A549 (cell line): ENCODE results near the gene PELI2. TPM values are rescaled to one million over a fixed set of nuclear protein-coding genes. Genes with fewer than 3 reads are reported as not detected.

ENCODE experiments used
- ATAC-seq, 2 experiments: fragments of 200-7000 bp in 1 of 2; fragments of >200 bp in 1 of 2; cut with Nextera tagmentation in 1 of 2; cut with Tn5 transposase in 1 of 2; 3 replicates each; pipeline versions ENCODE4 v1.8.0 to v1.9.1; 2018 to 2020; ENCODE audit warnings: mild to moderate bottlenecking in 1 of 2, moderate library complexity in 1 of 2
- CTCF ChIA-PET: fragments of 300-600 bp; sonication (Branson Sonifier 250); formaldehyde crosslinking; extraction: SDS; loops from one replicate; lab custom pipeline; 2021; ENCODE audit warnings: antibody characterized with exemption, inconsistent platforms; lab: Yijun Ruan, JAX
- POLR2A ChIA-PET: fragments of 350-600 bp; formaldehyde crosslinking; extraction: SDS; loops from one replicate; lab custom pipeline; 2021; ENCODE audit warnings: antibody characterized with exemption, inconsistent platforms; lab: Yijun Ruan, JAX
- DNase-seq, 2 experiments: peaks; one replicate each; pipeline versions ENCODE4 v3.0.0 to v3.0.0-alpha.2; 2011 to 2016; ENCODE audit warnings: low read depth in 1 of 2, low spot score in 1 of 2
- FAIRE-seq: peaks from 2 replicates; lab custom pipeline; 2011; peaks lifted over from hg19 to GRCh38; lab: Jason Lieb, UNC
- H3K27ac ChIP-seq, 2 experiments: fragments of >200 bp; sonication (Bioruptor Twin); formaldehyde crosslinking; 3 replicates each; pipeline ENCODE4 v1.5.1; 2016 to 2017
- H3K4me1 ChIP-seq: fragments of >200 bp; sonication (Bioruptor Twin); formaldehyde crosslinking; 3 replicates; pipeline ENCODE4 v1.6.1; 2016
- H3K4me2 ChIP-seq: fragments of >200 bp; sonication (Bioruptor Twin); formaldehyde crosslinking; 3 replicates; pipeline ENCODE4 v1.6.1; 2016
- H3K4me3 ChIP-seq: fragments of >200 bp; sonication (Bioruptor Twin); formaldehyde crosslinking; 3 replicates; pipeline ENCODE4 v1.5.1; 2016
- H3K9me3 ChIP-seq: fragments of >200 bp; sonication (Bioruptor Twin); formaldehyde crosslinking; 3 replicates; pipeline ENCODE4 v1.6.1; 2016
- ATOH8 ChIP-seq: fragments of 250-450 bp; sonication (Bioruptor Pico); IDR thresholded peaks from 2 replicates; pipeline ENCODE4 v1.5.0; 2020; ENCODE audit warnings: low read depth, mild to moderate bottlenecking, moderate library complexity
- BCL3 ChIP-seq: fragments of >200 bp; sonication (Bioruptor Twin); formaldehyde crosslinking; IDR thresholded peaks from 3 replicates; pipeline ENCODE4 v1.6.1; 2016
- CBX2 ChIP-seq: fragments of 200-600 bp; sonication (generic); IDR thresholded peaks from 2 replicates; pipeline ENCODE4 v1.6.1; 2016; ENCODE audit warnings: low read depth, mild to moderate bottlenecking, borderline replicate concordance
- CBX8 ChIP-seq: fragments of 200-600 bp; sonication (generic); IDR thresholded peaks from 2 replicates; pipeline ENCODE4 v1.6.1; 2016
- CEBPB ChIP-seq, 2 experiments: fragments of >200 bp in 1 of 2; sonication (Bioruptor Twin) in 1 of 2; formaldehyde crosslinking in 1 of 2; IDR thresholded peaks; 2 replicates each; pipeline ENCODE4 v1.6.1; 2012 to 2016
- CTCF ChIP-seq: fragments of >200 bp; sonication (Bioruptor Twin); formaldehyde crosslinking; IDR thresholded peaks from 3 replicates; pipeline ENCODE4 v1.5.1; 2016
- EHMT2 ChIP-seq: fragments of 200-600 bp; sonication (generic); IDR thresholded peaks from 2 replicates; pipeline ENCODE4 v1.6.1; 2016; ENCODE audit warnings: antibody characterized with exemption, low read depth, mild to moderate bottlenecking, moderate library complexity
- EP300 ChIP-seq, 2 experiments: fragments of >200 bp; sonication (Bioruptor Twin); formaldehyde crosslinking; IDR thresholded peaks; 2 replicates in 1 of 2; 3 replicates in 1 of 2; pipeline ENCODE4 v1.6.1; 2016 to 2017
- ESRRA ChIP-seq: fragments of 150-350 bp; IDR thresholded peaks from 2 replicates; pipeline ENCODE4 v1.6.1; 2014; ENCODE audit warnings: mild to moderate bottlenecking, low read length, borderline replicate concordance
- FOXS1 ChIP-seq: fragments of 250-450 bp; sonication (Bioruptor Pico); IDR thresholded peaks from 2 replicates; pipeline ENCODE4 v1.5.0; 2020; ENCODE audit warnings: mild to moderate bottlenecking, moderate library complexity
- GATA3 ChIP-seq: IDR thresholded peaks from 2 replicates; pipeline ENCODE4 v1.6.1; 2012; ENCODE audit warnings: borderline replicate concordance
- HDAC2 ChIP-seq: fragments of 200-600 bp; sonication (generic); IDR thresholded peaks from 2 replicates; pipeline ENCODE4 v1.6.1; 2016
- HMGXB4 ChIP-seq: fragments of 250-450 bp; sonication (Bioruptor Pico); IDR thresholded peaks from 2 replicates; pipeline ENCODE4 v1.5.0; 2021; ENCODE audit warnings: mild to moderate bottlenecking, moderate library complexity, borderline replicate concordance
- HOXB5 ChIP-seq: fragments of 250-450 bp; sonication (Bioruptor Pico); IDR thresholded peaks from 2 replicates; pipeline ENCODE4 v1.5.0; 2020; ENCODE audit warnings: mild to moderate bottlenecking, moderate library complexity
- JUN ChIP-seq, 2 experiments: fragments of >200 bp; sonication (Bioruptor Twin); formaldehyde crosslinking; IDR thresholded peaks; 2 replicates in 1 of 2; 3 replicates in 1 of 2; pipeline ENCODE4 v1.6.1; 2016 to 2017
- JUNB ChIP-seq: fragments of >200 bp; sonication (Bioruptor Twin); formaldehyde crosslinking; IDR thresholded peaks from 2 replicates; pipeline ENCODE4 v1.6.1; 2016
- MAFK ChIP-seq: fragments of 450-650 bp; IDR thresholded peaks from 2 replicates; pipeline ENCODE4 v1.6.1; 2014; ENCODE audit not compliant: partially characterized antibody
- MYC ChIP-seq: IDR thresholded peaks from 2 replicates; pipeline ENCODE4 v1.6.1; 2012; ENCODE audit warnings: mild to moderate bottlenecking, inconsistent platforms, low read length, improper control_type of control experiment, borderline replicate concordance
- POLR2A ChIP-seq: IDR thresholded peaks from 2 replicates; pipeline ENCODE4 v1.6.1; 2012; ENCODE audit warnings: mild to moderate bottlenecking, low read length
- POLR2AphosphoS2 ChIP-seq: conservative IDR thresholded peaks from 2 replicates; pipeline ENCODE4 v1.6.1; 2012; ENCODE audit warnings: low read length, improper control_type of control experiment, inconsistent platforms
- RAD21 ChIP-seq, 2 experiments: fragments of >200 bp in 1 of 2; sonication (Bioruptor Twin) in 1 of 2; formaldehyde crosslinking in 1 of 2; IDR thresholded peaks in 1 of 2; conservative IDR thresholded peaks in 1 of 2; 2 replicates in 1 of 2; 3 replicates in 1 of 2; pipeline ENCODE4 v1.6.1; 2012 to 2018; ENCODE audit warnings: inconsistent platforms in 1 of 2
- RNF2 ChIP-seq: fragments of 200-600 bp; sonication (generic); IDR thresholded peaks from 2 replicates; pipeline ENCODE4 v1.6.1; 2016; ENCODE audit warnings: low read depth, mild to moderate bottlenecking, antibody characterized with exemption, moderate library complexity, borderline replicate concordance
- SMC3 ChIP-seq: fragments of >200 bp; sonication (Bioruptor Twin); formaldehyde crosslinking; IDR thresholded peaks from 3 replicates; pipeline ENCODE4 v1.6.1; 2018; ENCODE audit warnings: inconsistent platforms
- TFCP2L1 ChIP-seq: fragments of 250-450 bp; sonication (Bioruptor Pico); IDR thresholded peaks from 2 replicates; pipeline ENCODE4 v1.5.0; 2021; ENCODE audit warnings: mild to moderate bottlenecking
- ZNF302 ChIP-seq: fragments of 250-450 bp; sonication (Bioruptor Pico); IDR thresholded peaks from 2 replicates; pipeline ENCODE4 v1.9.0; 2021; ENCODE audit warnings: inconsistent platforms, mild to moderate bottlenecking, moderate library complexity
- ZSCAN20 ChIP-seq: fragments of 250-450 bp; sonication (Bioruptor Pico); IDR thresholded peaks from 2 replicates; pipeline ENCODE4 v1.8.0; 2022; ENCODE audit warnings: mild to moderate bottlenecking, moderate library complexity
- WGBS: methylation state at CpG from one replicate; pipeline ENCODE4 v1.1.6; 2017; ENCODE audit errors: missing lambda C conversion rate; 5-methylcytosine and 5-hydroxymethylcytosine counted together
- polyA plus RNA-seq, 4 experiments: library from polyadenylated mRNA; depleted of rRNA in 3 of 4; stranded (reverse); fragments of >200 nt; fragmentation: RNase III in 1 of 4; extraction: RNeasy Plus Mini Kit Qiagen cat#74134 plus additional on column Dnase treatment in 1 of 4; gene quantifications; 2 replicates in 3 of 4; 3 replicates in 1 of 4; pipeline ENCODE4 v1.2.3, GENCODE V29; 2011 to 2017

Gene PELI2
- polyA plus RNA-seq, 2 of the 4 experiments (the other 2 are of a cell fraction) = 0.93 to 7.2 TPM

GRCh38 chr14:56131865-56132833 is 13.9 kb downstream of the PELI2 start:
- Histone ChIP-seq H3K9me3 (no peaks in the 10 kb centered on the region), H3K27ac (no peak overlapping the region), H3K4me3 (no peak overlapping the region), H3K4me1 (no peaks in the 10 kb centered on the region), H3K4me2 (no peak overlapping the region)
- WGBS = 82% methylated on average over 14 of the region's 14 CpGs
- no peak for TF ChIP-seq FOXS1 (CRISPR knock-in tag)
- TF ChIP-seq ZNF302 (CRISPR knock-in tag) = no peak
- no peak for TF ChIP-seq ZSCAN20 (CRISPR knock-in tag)
- no peak for TF ChIP-seq HOXB5 (CRISPR knock-in tag)
- no peak for TF ChIP-seq MAFK
- no peak for TF ChIP-seq CBX2
- TF ChIP-seq SMC3 = no peak
- no peak for TF ChIP-seq HDAC2
- no peak for TF ChIP-seq POLR2AphosphoS2
- no peak for TF ChIP-seq ATOH8 (CRISPR knock-in tag)
- no peak for TF ChIP-seq TFCP2L1 (CRISPR knock-in tag)
- TF ChIP-seq ESRRA = no peak
- TF ChIP-seq HMGXB4 (CRISPR knock-in tag) = no peak
- no peak for TF ChIP-seq JUNB
- TF ChIP-seq RNF2 = no peak
- TF ChIP-seq CTCF = no peak
- no peak for TF ChIP-seq RAD21 (conservative IDR thresholded peaks at IDR 0.05 in 1 of 2, IDR thresholded peaks at IDR 0.05 in 1 of 2)
- FAIRE-seq (no peak), DNase-seq (no peak), ATAC-seq (peak in 1 of 2 experiments; percentile 38; a peak in 2 of 6 replicates)
- CTCF ChIA-PET = no interaction called here
- POLR2A ChIA-PET = no interaction called here

- Histone ChIP-seq H3K4me1 (no peaks in the 10 kb centered on the region), H3K4me3 (no peak overlapping the region), H3K4me2 (no peak overlapping the region), H3K27ac (no peak overlapping the region), H3K9me3 (no peaks in the 10 kb centered on the region)
- TF ChIP-seq MYC (no peak), JUN (IDR thresholded peaks at IDR 0.05) (no peak), EHMT2 (no peak), POLR2A (no peak), JUNB (no peak), BCL3 (no peak), CEBPB (IDR thresholded peaks at IDR 0.05) (no peak), CBX8 (no peak), TFCP2L1 (CRISPR knock-in tag) (no peak), EP300 (IDR thresholded peaks at IDR 0.05) (no peak), GATA3 (no peak)
- ATAC-seq (no peak), DNase-seq (no peak), FAIRE-seq (no peak)
- ChIA-PET CTCF (interaction anchor here (0.6 to 1.4 kb wide), 2 partner anchors 9 to 1162 kb away, joined by 3 to 8 read pairs; no protein-coding TSS in a partner anchor), POLR2A (no interaction called here)
- WGBS = 67% methylated on average over 4 of the region's 4 CpGs
These were observed 15.3 kb downstream of the PELI2 start for GRCh38 chr14:56133547-56133946.
